ENCODE data around the gene ADSL.

DNA sequence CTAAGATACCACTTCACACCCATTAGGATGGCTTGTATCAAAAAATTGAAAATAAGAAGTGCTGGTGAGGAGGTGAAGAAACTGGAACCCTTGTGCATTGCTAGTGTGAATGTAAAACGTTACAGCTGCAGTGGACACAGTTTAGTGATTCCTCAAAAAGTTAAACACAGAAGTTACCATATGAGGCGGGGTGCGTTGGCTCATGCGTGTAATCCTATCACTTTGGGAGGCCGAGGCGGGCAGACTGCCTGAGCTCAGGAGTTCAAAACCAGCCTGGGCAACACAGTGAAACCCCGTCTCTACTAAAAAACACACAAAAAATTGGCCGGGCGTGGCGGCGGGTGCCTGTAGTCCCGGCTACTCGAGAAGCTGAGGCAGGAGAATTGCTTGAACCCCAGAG lies 67.6 kb downstream of the ADSL start:
- TF ChIP-seq EZH2 (IDR thresholded peaks at IDR 0.05; ENCODE audit: insufficient read depth, poor library complexity, severe bottlenecking) = no peak
- no peak for TF ChIP-seq EZH2phosphoT487 (IDR thresholded peaks at IDR 0.05; ENCODE audit: insufficient read depth, low read depth)

Measured in GM23248 (cell line).